GM18861 (cell line): ENCODE measurements around the gene SLCO4A1.

ENCODE experiments used
- ATAC-seq: cut with Tn5 transposase; IDR thresholded peaks from one replicate; pipeline ENCODE4 v1.9.1; 2021; ENCODE audit not compliant: unreplicated experiment

The SLCO4A1 gene

GRCh38 chr20:62642051-62642665 is at the start of gene SLCO4A1:
Gene SLCO4A1, plus strand, starts transcription at chr20:62642503. Its CDS starts 13,952 bp downstream, at chr20:62656455.
- peak; percentile 43 for ATAC-seq

- ATAC-seq = no peak
Observed at GRCh38 chr20:62592506-62593177, 49.7 kb upstream of the SLCO4A1 start.

- no peak for ATAC-seq
Observed at GRCh38 chr20:62593616-62594015, 48.7 kb upstream of the SLCO4A1 start.

- ATAC-seq = no peak
Observed at GRCh38 chr20:62595069-62595468, 47.2 kb upstream of the SLCO4A1 start.

- ATAC-seq = no peak
Observed at GRCh38 chr20:62595491-62595890, 46.8 kb upstream of the SLCO4A1 start.

GRCh38 chr20:62596486-62596885 is 45.8 kb upstream of the SLCO4A1 start:
- ATAC-seq = no peak

- ATAC-seq = no peak
Observed at GRCh38 chr20:62596921-62597320, 45.4 kb upstream of the SLCO4A1 start.

- no peak for ATAC-seq
Observed at GRCh38 chr20:62597416-62598115, 44.7 kb upstream of the SLCO4A1 start.

GRCh38 chr20:62598761-62599194 is 43.5 kb upstream of the SLCO4A1 start:
- ATAC-seq = no peak

GRCh38 chr20:62599216-62600110 is 42.8 kb upstream of the SLCO4A1 start:
- ATAC-seq = no peak

- no peak for ATAC-seq
Observed at GRCh38 chr20:62601172-62601571, 41.1 kb upstream of the SLCO4A1 start.

- ATAC-seq = no peak
Observed at GRCh38 chr20:62601714-62602113, 40.6 kb upstream of the SLCO4A1 start.

- no peak for ATAC-seq
Observed at GRCh38 chr20:62602550-62602949, 39.8 kb upstream of the SLCO4A1 start.

- no peak for ATAC-seq
Observed at GRCh38 chr20:62603021-62603906, 39.0 kb upstream of the SLCO4A1 start.

GRCh38 chr20:62603907-62604785 is 38.2 kb upstream of the SLCO4A1 start:
- ATAC-seq = no peak

GRCh38 chr20:62604796-62605195 is 37.5 kb upstream of the SLCO4A1 start:
- no peak for ATAC-seq

GRCh38 chr20:62605236-62605943 is 36.9 kb upstream of the SLCO4A1 start:
- ATAC-seq = no peak

GRCh38 chr20:62606016-62606415 is 36.3 kb upstream of the SLCO4A1 start:
- ATAC-seq = no peak
